ENCODE measurements around the gene ADGRE3. TPM values are rescaled to one million over a fixed set of nuclear protein-coding genes. Genes with fewer than 3 reads are reported as not detected.

The ADGRE3 gene
- total RNA-seq, 1 experiment from 2014 or later: not detected

GRCh38 chr19:14655726-14656125, 18.9 kb downstream of the ADGRE3 start:
- DNase-seq (ENCODE audit: low spot score): no peak
- H3K4me1 ChIP-seq (ENCODE audit: insufficient read depth, low read length, poor library complexity, severe bottlenecking): no peaks in the 10 kb centered on the region
- ChIA-PET POLR2A (ENCODE audit: low non-redundant PET) (no interaction called here), CTCF (no interaction called here)
- no TSS peak for BruUV-seq (replicated peaks)
- no peaks in the 10 kb centered on the region for H3K9me3 ChIP-seq (ENCODE audit: low read depth, low read length, poor library complexity, severe bottlenecking)
- H3K27ac ChIP-seq (ENCODE audit: low read depth, low read length, poor library complexity, severe bottlenecking): no peak overlapping the region
- no peaks in the 10 kb centered on the region for H3K36me3 ChIP-seq (ENCODE audit: insufficient read depth, low read length, poor library complexity, severe bottlenecking)
- no peak for TF ChIP-seq CTCF (conservative IDR thresholded peaks at IDR 0.05; ENCODE audit: low read depth, low read length)
- no peak for TF ChIP-seq EZH2 (IDR thresholded peaks at IDR 0.05; ENCODE audit: borderline replicate concordance, low read depth, low read length, poor library complexity, severe bottlenecking)
- intact Hi-C loops (cut with micrococcal nuclease; ENCODE audit: unreplicated experiment): no loop called here
- no peak overlapping the region for H3K4me3 ChIP-seq (ENCODE audit: low read depth, low read length, poor library complexity, severe bottlenecking)
- peaks cover 6% of the 10 kb centered on the region for H3K27me3 ChIP-seq (replicated peaks; ENCODE audit: insufficient read depth, low read depth, low read length, poor library complexity)

GRCh38 chr19:14654786-14655560, 19.7 kb downstream of the ADGRE3 start:
- POLR2A ChIA-PET (ENCODE audit: low non-redundant PET): no interaction called here
- H3K27ac ChIP-seq (ENCODE audit: low read depth, low read length, poor library complexity, severe bottlenecking): no peak overlapping the region
- no peak for TF ChIP-seq EZH2 (IDR thresholded peaks at IDR 0.05; ENCODE audit: borderline replicate concordance, low read depth, low read length, poor library complexity, severe bottlenecking)
- no peak for TF ChIP-seq CTCF (conservative IDR thresholded peaks at IDR 0.05; ENCODE audit: low read depth, low read length)
- CTCF ChIA-PET: no interaction called here
- no peaks in the 10 kb centered on the region for H3K36me3 ChIP-seq (ENCODE audit: insufficient read depth, low read length, poor library complexity, severe bottlenecking)
- no peak overlapping the region for H3K4me3 ChIP-seq (ENCODE audit: low read depth, low read length, poor library complexity, severe bottlenecking)
- H3K27me3 ChIP-seq (replicated peaks; ENCODE audit: insufficient read depth, low read depth, low read length, poor library complexity): peaks cover 6% of the 10 kb centered on the region
- intact Hi-C loops (cut with micrococcal nuclease; ENCODE audit: unreplicated experiment): no loop called here
- H3K4me1 ChIP-seq (ENCODE audit: insufficient read depth, low read length, poor library complexity, severe bottlenecking): no peaks in the 10 kb centered on the region
- H3K9me3 ChIP-seq (ENCODE audit: low read depth, low read length, poor library complexity, severe bottlenecking): no peaks in the 10 kb centered on the region
- DNase-seq (ENCODE audit: low spot score): no peak
- no TSS peak for BruUV-seq (replicated peaks)

- no peak for DNase-seq (ENCODE audit: low spot score)
- ChIA-PET POLR2A (ENCODE audit: low non-redundant PET) (no interaction called here), CTCF (no interaction called here)
- Histone ChIP-seq H3K4me1 (ENCODE audit: insufficient read depth, low read length, poor library complexity, severe bottlenecking) (no peaks in the 10 kb centered on the region), H3K9me3 (ENCODE audit: low read depth, low read length, poor library complexity, severe bottlenecking) (no peaks in the 10 kb centered on the region), H3K36me3 (ENCODE audit: insufficient read depth, low read length, poor library complexity, severe bottlenecking) (no peaks in the 10 kb centered on the region), H3K27me3 (replicated peaks; ENCODE audit: insufficient read depth, low read depth, low read length, poor library complexity) (peaks cover 9% of the 10 kb centered on the region), H3K4me3 (ENCODE audit: low read depth, low read length, poor library complexity, severe bottlenecking) (no peak overlapping the region), H3K27ac (ENCODE audit: low read depth, low read length, poor library complexity, severe bottlenecking) (no peak overlapping the region)
- no TSS peak for BruUV-seq (replicated peaks)
- intact Hi-C loops (cut with micrococcal nuclease; ENCODE audit: unreplicated experiment): no loop called here
- TF ChIP-seq CTCF (conservative IDR thresholded peaks at IDR 0.05; ENCODE audit: low read depth, low read length): no peak
- no peak for TF ChIP-seq EZH2 (IDR thresholded peaks at IDR 0.05; ENCODE audit: borderline replicate concordance, low read depth, low read length, poor library complexity, severe bottlenecking)
These were observed 24.5 kb downstream of the ADGRE3 start for GRCh38 chr19:14650161-14650560.
